Ishikawa (cell line): ENCODE results near the gene TBC1D5.

Experiments used
- CEBPB ChIP-seq: IDR thresholded peaks from 2 replicates; pipeline ENCODE4 v1.6.1; 2012
- CREB1 ChIP-seq: IDR thresholded peaks from 2 replicates; pipeline ENCODE4 v1.6.1; 2012; ENCODE audit warnings: low read depth
- EGR1 ChIP-seq: IDR thresholded peaks from 2 replicates; pipeline ENCODE4 v1.6.1; 2012
- EP300 ChIP-seq: IDR thresholded peaks from 2 replicates; pipeline ENCODE4 v1.6.1; 2012; ENCODE audit warnings: borderline replicate concordance
- FOXM1 ChIP-seq: IDR thresholded peaks from 2 replicates; pipeline ENCODE4 v1.6.1; 2012; ENCODE audit warnings: low read depth, borderline replicate concordance
- MAX ChIP-seq: IDR thresholded peaks from 2 replicates; pipeline ENCODE4 v1.6.1; 2012
- NFIC ChIP-seq: IDR thresholded peaks from 2 replicates; pipeline ENCODE4 v1.6.1; 2012
- RAD21 ChIP-seq: IDR thresholded peaks from 2 replicates; pipeline ENCODE4 v1.6.1; 2012; ENCODE audit warnings: low read depth
- REST ChIP-seq: IDR thresholded peaks from 2 replicates; pipeline ENCODE4 v1.6.1; 2012; ENCODE audit warnings: low read depth, mild to moderate bottlenecking
- TAF1 ChIP-seq: IDR thresholded peaks from 2 replicates; pipeline ENCODE4 v1.6.1; 2012; ENCODE audit warnings: low read depth, mild to moderate bottlenecking
- TCF12 ChIP-seq: IDR thresholded peaks from 2 replicates; pipeline ENCODE4 v1.6.1; 2012; ENCODE audit warnings: low read depth
- TEAD4 ChIP-seq: IDR thresholded peaks from 2 replicates; pipeline ENCODE4 v1.6.1; 2012
- YY1 ChIP-seq: IDR thresholded peaks from 2 replicates; pipeline ENCODE4 v1.6.1; 2012; ENCODE audit warnings: low read depth
- ZBTB7A ChIP-seq: IDR thresholded peaks from 2 replicates; pipeline ENCODE4 v1.6.1; 2012; ENCODE audit warnings: low read depth
- TF ChIP-seq, protein P1 (sequence below): IDR thresholded peaks from 2 replicates; pipeline ENCODE4 v1.6.1; 2012

TBC1D5 gene

GRCh38 chr3:17125738-17126442, 616.5 kb downstream of the TBC1D5 start:
- TF ChIP-seq REST (no peak), NFIC (no peak), YY1 (no peak), EGR1 (no peak), TCF12 (no peak), RAD21 (no peak), TAF1 (no peak), EP300 (no peak)
- TF ChIP-seq, protein P1, sequence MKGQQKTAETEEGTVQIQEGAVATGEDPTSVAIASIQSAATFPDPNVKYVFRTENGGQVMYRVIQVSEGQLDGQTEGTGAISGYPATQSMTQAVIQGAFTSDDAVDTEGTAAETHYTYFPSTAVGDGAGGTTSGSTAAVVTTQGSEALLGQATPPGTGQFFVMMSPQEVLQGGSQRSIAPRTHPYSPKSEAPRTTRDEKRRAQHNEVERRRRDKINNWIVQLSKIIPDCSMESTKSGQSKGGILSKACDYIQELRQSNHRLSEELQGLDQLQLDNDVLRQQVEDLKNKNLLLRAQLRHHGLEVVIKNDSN = no peak

- no peak for TF ChIP-seq NFIC
- no peak for TF ChIP-seq RAD21
- TF ChIP-seq TAF1 = no peak
Measured at GRCh38 chr3:17122758-17123157, 619.7 kb downstream of the TBC1D5 start.

DNA sequence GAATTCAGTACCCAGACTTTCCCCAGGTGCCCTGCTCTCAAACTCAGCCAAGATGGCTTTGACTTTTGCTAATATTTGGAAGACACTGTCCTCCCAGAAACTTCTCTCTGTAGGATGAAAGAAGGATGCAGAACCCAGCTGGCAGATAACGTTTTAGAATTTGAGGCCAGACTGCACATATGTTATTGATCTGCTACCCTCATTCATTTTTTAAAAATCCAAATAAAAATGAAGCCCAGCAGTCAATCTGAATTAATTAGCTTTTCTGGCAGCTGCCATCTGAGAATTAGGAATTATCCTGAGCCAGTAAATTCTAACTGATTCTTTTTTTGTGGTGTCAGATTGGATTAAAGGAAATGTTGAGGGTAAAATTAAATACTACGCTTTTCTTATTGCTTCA, 621.1 kb downstream of the TBC1D5 start:
- TF ChIP-seq EP300 = no peak
- no peak for TF ChIP-seq ZBTB7A
- no peak for TF ChIP-seq CREB1
- TF ChIP-seq NFIC = no peak
- TF ChIP-seq CEBPB = no peak
- no peak for TF ChIP-seq MAX
- TF ChIP-seq, protein P1 = no peak
- TF ChIP-seq TCF12 = no peak
- TF ChIP-seq RAD21 = no peak
- no peak for TF ChIP-seq TEAD4
- no peak for TF ChIP-seq YY1
- TF ChIP-seq EGR1 = no peak
- no peak for TF ChIP-seq TAF1
- no peak for TF ChIP-seq REST

DNA sequence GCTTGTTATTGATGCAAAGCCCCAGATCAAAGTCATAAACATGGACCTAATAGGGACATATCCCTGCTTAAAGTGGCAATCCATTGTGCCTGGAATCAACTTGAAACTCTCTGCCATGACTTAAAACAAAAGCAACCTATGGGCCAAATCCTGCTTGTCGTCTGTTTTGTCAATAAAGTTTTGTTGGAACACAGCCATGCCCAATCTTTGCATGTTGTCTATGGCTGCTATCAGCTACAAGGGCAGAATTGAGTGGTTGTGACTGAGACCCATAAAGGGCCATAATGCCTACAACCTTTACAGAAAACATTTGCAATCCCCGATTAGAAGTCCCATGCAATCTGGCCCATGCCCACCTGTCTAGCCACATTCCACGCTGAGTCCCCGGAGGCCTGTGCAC, 622.3 kb downstream of the TBC1D5 start:
- TF ChIP-seq CEBPB = no peak
- TF ChIP-seq, protein P1 = no peak
- TF ChIP-seq EGR1 = no peak
- no peak for TF ChIP-seq REST
- TF ChIP-seq FOXM1 = no peak
- no peak for TF ChIP-seq TEAD4
- TF ChIP-seq CREB1 = no peak
